B cell (primary cell): Measurements from ENCODE around the gene ADCY3.

Source experiments
- EZH2 ChIP-seq: IDR thresholded peaks from 2 replicates; pipeline ENCODE4 v1.6.1; 2012; ENCODE audit warnings: borderline replicate concordance, low read depth, mild to moderate bottlenecking, moderate library complexity, low read length; ENCODE audit not compliant: insufficient read depth, poor library complexity, severe bottlenecking
- TF ChIP-seq, protein P1 (sequence below): fragments of 200-600 bp; IDR thresholded peaks from one replicate; pipeline ENCODE4 v1.8.0; 2022; ENCODE audit warnings: antibody characterized with exemption, mild to moderate bottlenecking

DNA sequence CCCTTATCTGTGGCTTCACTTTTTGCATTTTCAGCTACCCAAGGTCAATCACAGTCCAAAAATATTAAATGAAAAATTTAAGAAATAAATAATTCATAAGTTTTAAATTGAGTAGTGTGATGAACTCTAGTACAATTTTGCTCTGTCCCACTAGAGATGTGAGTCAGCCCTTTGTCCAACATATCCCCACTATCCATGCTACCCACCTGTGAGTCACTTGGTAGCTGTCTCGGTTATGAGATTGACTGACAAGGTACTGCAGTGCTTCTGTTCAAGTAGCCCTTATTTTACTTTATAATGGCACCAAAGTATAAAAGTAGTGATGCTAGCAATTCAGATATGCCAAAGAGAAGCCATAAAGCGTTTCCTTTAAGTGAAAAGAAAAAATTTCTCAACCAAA, 28.8 kb downstream of the ADCY3 start:
- TF ChIP-seq, protein P1, sequence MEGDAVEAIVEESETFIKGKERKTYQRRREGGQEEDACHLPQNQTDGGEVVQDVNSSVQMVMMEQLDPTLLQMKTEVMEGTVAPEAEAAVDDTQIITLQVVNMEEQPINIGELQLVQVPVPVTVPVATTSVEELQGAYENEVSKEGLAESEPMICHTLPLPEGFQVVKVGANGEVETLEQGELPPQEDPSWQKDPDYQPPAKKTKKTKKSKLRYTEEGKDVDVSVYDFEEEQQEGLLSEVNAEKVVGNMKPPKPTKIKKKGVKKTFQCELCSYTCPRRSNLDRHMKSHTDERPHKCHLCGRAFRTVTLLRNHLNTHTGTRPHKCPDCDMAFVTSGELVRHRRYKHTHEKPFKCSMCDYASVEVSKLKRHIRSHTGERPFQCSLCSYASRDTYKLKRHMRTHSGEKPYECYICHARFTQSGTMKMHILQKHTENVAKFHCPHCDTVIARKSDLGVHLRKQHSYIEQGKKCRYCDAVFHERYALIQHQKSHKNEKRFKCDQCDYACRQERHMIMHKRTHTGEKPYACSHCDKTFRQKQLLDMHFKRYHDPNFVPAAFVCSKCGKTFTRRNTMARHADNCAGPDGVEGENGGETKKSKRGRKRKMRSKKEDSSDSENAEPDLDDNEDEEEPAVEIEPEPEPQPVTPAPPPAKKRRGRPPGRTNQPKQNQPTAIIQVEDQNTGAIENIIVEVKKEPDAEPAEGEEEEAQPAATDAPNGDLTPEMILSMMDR, result no peak
- TF ChIP-seq EZH2, result no peak
